K562 (cell line): Measurements from ENCODE around the gene ASCC1. TPM values are rescaled to one million over a fixed set of nuclear protein-coding genes. Genes with fewer than 3 reads are reported as not detected.

Source experiments
- CHD1 ChIP-seq: fragments of 200-600 bp; sonication (generic); IDR thresholded peaks from one replicate; pipeline ENCODE4 v1.6.1; 2012; ENCODE audit warnings: mild to moderate bottlenecking, moderate library complexity, low read length, inconsistent platforms
- CHD4 ChIP-seq: fragments of 200-600 bp; sonication (generic); IDR thresholded peaks from 3 replicates; pipeline ENCODE4 v1.6.1; 2012; ENCODE audit warnings: low read depth, mild to moderate bottlenecking, mixed read lengths, low read length, inconsistent platforms; ENCODE audit not compliant: insufficient read depth, insufficient replicate concordance, poor library complexity, severe bottlenecking
- DACH1 ChIP-seq: fragments of 450-650 bp; IDR thresholded peaks from 2 replicates; pipeline ENCODE4 v1.6.1; 2018; ENCODE audit not compliant: partially characterized antibody
- MTA3 ChIP-seq: fragments of 450-650 bp; formaldehyde crosslinking; IDR thresholded peaks from 2 replicates; pipeline ENCODE4 v1.6.1; 2017; ENCODE audit warnings: mild to moderate bottlenecking, borderline replicate concordance
- MYBL2 ChIP-seq, 2 experiments: fragments of 450-650 bp in 1 of 2; sonication (generic) in 1 of 2; formaldehyde crosslinking in 1 of 2; IDR thresholded peaks; 2 replicates each; pipeline versions ENCODE4 v1.6.1 to v1.8.1; 2017 to 2022; ENCODE audit warnings: borderline replicate concordance in 1 of 2, inconsistent platforms in 1 of 2, low read depth in 1 of 2, mild to moderate bottlenecking in 1 of 2, missing genetic modification reagents in 1 of 2, moderate library complexity in 1 of 2
- NCOA6 ChIP-seq: fragments of 450-650 bp; IDR thresholded peaks from 2 replicates; pipeline ENCODE4 v1.6.1; 2017; ENCODE audit warnings: mild to moderate bottlenecking
- NFE2 ChIP-seq: IDR thresholded peaks from 2 replicates; pipeline ENCODE4 v1.6.1; 2014; ENCODE audit warnings: antibody characterized with exemption, low read depth
- NR2C1 ChIP-seq, 2 experiments: fragments of 450-650 bp; IDR thresholded peaks; 2 replicates each; pipeline ENCODE4 v1.6.1; 2017; ENCODE audit warnings: mild to moderate bottlenecking in 2 of 2, antibody characterized with exemption in 1 of 2, inconsistent platforms in 1 of 2, missing compliant biosample characterization in 1 of 2, missing genetic modification characterization in 1 of 2
- NR4A1 ChIP-seq, 2 experiments: fragments of 250-450 bp in 1 of 2; fragments of 450-650 bp in 1 of 2; sonication (Bioruptor Pico) in 1 of 2; IDR thresholded peaks; 2 replicates each; pipeline versions ENCODE4 v1.4.0 to v1.6.1; 2016 to 2020; ENCODE audit warnings: mild to moderate bottlenecking in 2 of 2, missing compliant biosample characterization in 1 of 2, missing genetic modification characterization in 1 of 2, moderate library complexity in 1 of 2
- PREB ChIP-seq: sonication (generic); formaldehyde crosslinking; IDR thresholded peaks from 2 replicates; pipeline ENCODE4 v1.8.1; 2023; ENCODE audit warnings: mild to moderate bottlenecking, missing genetic modification reagents
- PRPF4 ChIP-seq: fragments of 200-400 bp; formaldehyde crosslinking; IDR thresholded peaks from one replicate; pipeline ENCODE4 v1.6.1; 2017; ENCODE audit warnings: low read length, low read depth, mild to moderate bottlenecking; ENCODE audit not compliant: insufficient read depth, poor library complexity, severe bottlenecking
- SNRNP70 ChIP-seq: fragments of 200-400 bp; formaldehyde crosslinking; optimal IDR thresholded peaks from 2 replicates; pipeline ENCODE3; 2017; ENCODE audit warnings: low read depth, low read length
- SP2 ChIP-seq: IDR thresholded peaks from 2 replicates; pipeline ENCODE4 v1.6.1; 2011; ENCODE audit warnings: mild to moderate bottlenecking, low read depth, low read length, moderate library complexity; ENCODE audit not compliant: poor library complexity, severe bottlenecking; ENCODE audit errors: extremely low read depth
- TBL1XR1 ChIP-seq, 2 experiments: IDR thresholded peaks; 2 replicates each; pipeline ENCODE4 v1.6.1; 2012; ENCODE audit warnings: improper control_type of control experiment in 2 of 2, low read length in 2 of 2, mild to moderate bottlenecking in 1 of 2
- TEAD2 ChIP-seq: fragments of 450-650 bp; IDR thresholded peaks from 2 replicates; pipeline ENCODE4 v1.6.1; 2016; ENCODE audit warnings: missing genetic modification characterization, control low read depth, missing compliant biosample characterization
- ZNF224 ChIP-seq: sonication (generic); formaldehyde crosslinking; IDR thresholded peaks from 2 replicates; pipeline ENCODE4 v1.8.0; 2022; ENCODE audit warnings: mild to moderate bottlenecking, missing genetic modification reagents
- ZNF384 ChIP-seq: IDR thresholded peaks from 2 replicates; pipeline ENCODE4 v1.6.1; 2012; ENCODE audit warnings: low read depth, low read length, improper control_type of control experiment
- ZNF696 ChIP-seq: fragments of 250-450 bp; sonication (Bioruptor Pico); conservative IDR thresholded peaks from 2 replicates; pipeline ENCODE4 v1.4.0; 2020; ENCODE audit warnings: mild to moderate bottlenecking, moderate library complexity
- polyA plus RNA-seq, 8 experiments: library from polyadenylated mRNA; depleted of rRNA in 4 of 8; stranded (reverse) in 5 of 8; unstranded in 3 of 8; fragments of >200 nt; fragmentation: Nextera tagmentation in 2 of 8; fragmentation: Illumina TruSeq in 1 of 8; extraction: Ambion mirVana in 2 of 8; extraction: Trizol in 1 of 8; gene quantifications; 2 replicates each; pipeline versions ENCODE4 v1.2.1 to v1.2.3, GENCODE V29; 2011 to 2014; ENCODE audit warnings: inconsistent platforms in 1 of 8, missing spikeins in 1 of 8
- total RNA-seq, 7 experiments: library from RNA; depleted of rRNA in 6 of 7; stranded (reverse); fragments of >200 nt in 6 of 7; fragmentation: Illumina TruSeq in 2 of 7; extraction: Trizol in 2 of 7; gene quantifications; 2 replicates each; pipeline versions ENCODE4 v1.2.1 to v1.2.3, GENCODE V29; 2011 to 2021; ENCODE audit warnings: low replicate concordance in 1 of 7
- TF ChIP-seq, protein P1 (sequence below): sonication (generic); formaldehyde crosslinking; IDR thresholded peaks from 2 replicates; pipeline ENCODE4 v1.5.0; 2020; ENCODE audit warnings: missing genetic modification reagents
- TF ChIP-seq, protein P2 (sequence below): fragments of 450-650 bp; IDR thresholded peaks from 2 replicates; pipeline ENCODE4 v1.6.1; 2016; ENCODE audit warnings: missing biosample characterization, missing genetic modification characterization

Gene ASCC1
- total and polyA plus RNA-seq, 9 of the 15 experiments (the other 6 are each of a cell fraction or from before 2014, with no cell fraction given): 31.7 to 73.3 (median 52.8) TPM

GRCh38 chr10:72260239-72260975, 44.3 kb upstream of the ASCC1 start (continued):
- TF ChIP-seq CHD1: no peak
- TF ChIP-seq PRPF4: no peak
- TF ChIP-seq MYBL2 (IDR thresholded peaks at IDR 0.05; ENCODE audit: low read depth): no peak
- TF ChIP-seq MYBL2 (CRISPR knock-in tag; IDR thresholded peaks at IDR 0.05; ENCODE audit: borderline replicate concordance): no peak
- TF ChIP-seq NCOA6: no peak
- TF ChIP-seq CHD4: no peak
- TF ChIP-seq ZNF696 (CRISPR knock-in tag): 0 out of 2 replicates have a peak, but pooled peaks have one; percentile 39
- TF ChIP-seq MTA3: no peak
- no peak for TF ChIP-seq SP2
- TF ChIP-seq SNRNP70: no peak
- TF ChIP-seq, protein P1, sequence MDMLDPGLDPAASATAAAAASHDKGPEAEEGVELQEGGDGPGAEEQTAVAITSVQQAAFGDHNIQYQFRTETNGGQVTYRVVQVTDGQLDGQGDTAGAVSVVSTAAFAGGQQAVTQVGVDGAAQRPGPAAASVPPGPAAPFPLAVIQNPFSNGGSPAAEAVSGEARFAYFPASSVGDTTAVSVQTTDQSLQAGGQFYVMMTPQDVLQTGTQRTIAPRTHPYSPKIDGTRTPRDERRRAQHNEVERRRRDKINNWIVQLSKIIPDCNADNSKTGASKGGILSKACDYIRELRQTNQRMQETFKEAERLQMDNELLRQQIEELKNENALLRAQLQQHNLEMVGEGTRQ (CRISPR knock-in tag): no peak
- TF ChIP-seq TBL1XR1 (IDR thresholded peaks at IDR 0.05; ENCODE audit: low read length in 2 of 2): no peak; a peak in 2 of 4 replicates
- TF ChIP-seq NFE2: peak; percentile 42; the same call in 1 of the 2 replicates
- TF ChIP-seq NR4A1 (CRISPR knock-in tag; IDR thresholded peaks at IDR 0.05): peak; percentile 75; the same call in 1 of the 2 replicates
- TF ChIP-seq NR4A1 (tag; IDR thresholded peaks at IDR 0.05): peak; percentile 96
- peak; percentile 58; the same call in 1 of the 2 replicates for TF ChIP-seq TEAD2
- TF ChIP-seq NR2C1 (IDR thresholded peaks at IDR 0.05): peak; percentile 94
- peak; percentile 97 for TF ChIP-seq NR2C1 (tag; IDR thresholded peaks at IDR 0.05)
- TF ChIP-seq, protein P2, sequence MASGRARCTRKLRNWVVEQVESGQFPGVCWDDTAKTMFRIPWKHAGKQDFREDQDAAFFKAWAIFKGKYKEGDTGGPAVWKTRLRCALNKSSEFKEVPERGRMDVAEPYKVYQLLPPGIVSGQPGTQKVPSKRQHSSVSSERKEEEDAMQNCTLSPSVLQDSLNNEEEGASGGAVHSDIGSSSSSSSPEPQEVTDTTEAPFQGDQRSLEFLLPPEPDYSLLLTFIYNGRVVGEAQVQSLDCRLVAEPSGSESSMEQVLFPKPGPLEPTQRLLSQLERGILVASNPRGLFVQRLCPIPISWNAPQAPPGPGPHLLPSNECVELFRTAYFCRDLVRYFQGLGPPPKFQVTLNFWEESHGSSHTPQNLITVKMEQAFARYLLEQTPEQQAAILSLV (tag): peak; percentile 79
- TF ChIP-seq DACH1: no peak
- TF ChIP-seq ZNF384: no peak
- TF ChIP-seq PREB (CRISPR knock-in tag): 0 out of 2 replicates have a peak, but pooled peaks have one; percentile 75
- TF ChIP-seq ZNF224 (CRISPR knock-in tag): no peak
